GM23338 (cell line): Measurements from ENCODE around the gene DIAPH3.

Experiments
- CREB1 ChIP-seq: fragments of 250-450 bp; sonication (Bioruptor Pico); IDR thresholded peaks from 2 replicates; pipeline ENCODE4 v1.5.0; 2020; ENCODE audit warnings: low read depth, mild to moderate bottlenecking, moderate library complexity
- EZH2 ChIP-seq: fragments of 200-600 bp; sonication (generic); IDR thresholded peaks from one replicate; pipeline ENCODE4 v1.8.0; 2017; ENCODE audit warnings: antibody characterized with exemption, mild to moderate bottlenecking, low read depth; ENCODE audit not compliant: unreplicated experiment
- EZH2phosphoT487 ChIP-seq: fragments of 200-600 bp; sonication (generic); IDR thresholded peaks from one replicate; pipeline ENCODE4 v1.8.1; 2018; ENCODE audit warnings: antibody characterized with exemption; ENCODE audit not compliant: unreplicated experiment
- NANOG ChIP-seq: IDR thresholded peaks from 2 replicates; pipeline ENCODE4 v1.6.1; 2016; ENCODE audit warnings: antibody characterized with exemption, borderline replicate concordance
- POLR2AphosphoS5 ChIP-seq: IDR thresholded peaks from 2 replicates; pipeline ENCODE4 v1.6.1; 2016; ENCODE audit warnings: antibody characterized with exemption, low read depth
- STAT1 ChIP-seq: IDR thresholded peaks from one replicate; pipeline ENCODE4 v1.6.1; 2016; ENCODE audit warnings: antibody characterized with exemption; ENCODE audit not compliant: unreplicated experiment
- TF ChIP-seq, protein P1 (sequence below), 2 experiments: fragments of 200-600 bp in 1 of 2; sonication (generic) in 1 of 2; conservative IDR thresholded peaks; 2 replicates each; pipeline versions ENCODE4 v1.5.1 to v1.6.1; 2016 to 2017; ENCODE audit warnings: antibody characterized with exemption in 2 of 2, low read depth in 2 of 2, mild to moderate bottlenecking in 2 of 2, moderate library complexity in 1 of 2
- TF ChIP-seq, protein P2 (sequence below): IDR thresholded peaks from one replicate; pipeline ENCODE4 v1.6.1; 2018; ENCODE audit warnings: antibody characterized with exemption; ENCODE audit not compliant: unreplicated experiment

DNA sequence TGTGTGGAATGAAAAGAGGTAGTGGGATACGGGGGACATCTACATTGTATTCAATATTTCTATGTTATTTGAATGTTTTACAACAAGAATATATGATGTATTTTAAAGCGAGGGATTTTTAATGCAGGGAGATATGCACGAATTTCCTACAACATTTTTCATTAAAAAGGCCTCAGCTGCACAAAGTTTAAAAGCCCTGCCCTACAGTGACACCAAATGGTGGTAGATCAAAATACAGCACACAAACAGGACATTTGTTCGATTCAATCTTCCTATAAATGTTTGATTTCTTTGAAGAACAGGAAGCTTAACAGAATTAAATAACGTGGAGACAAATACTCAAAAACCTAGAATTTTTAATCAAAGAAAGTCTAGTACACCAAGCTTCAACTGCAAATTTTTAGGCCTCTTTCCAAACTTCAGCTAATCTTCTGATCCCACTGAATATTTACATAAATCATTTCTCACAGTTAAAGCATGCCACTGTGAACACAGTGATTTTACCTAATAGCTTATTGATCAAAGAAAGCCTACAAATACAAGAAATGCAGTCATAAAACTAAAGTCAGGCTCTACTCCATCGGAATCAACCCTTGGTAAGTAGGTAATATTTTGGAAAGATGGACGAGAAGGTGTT lies 257.2 kb downstream of the DIAPH3 start:
- TF ChIP-seq EZH2 (no peak), NANOG (no peak), STAT1 (no peak), POLR2AphosphoS5 (no peak), EZH2phosphoT487 (no peak), CREB1 (CRISPR knock-in tag) (no peak)
- TF ChIP-seq, protein P1, sequence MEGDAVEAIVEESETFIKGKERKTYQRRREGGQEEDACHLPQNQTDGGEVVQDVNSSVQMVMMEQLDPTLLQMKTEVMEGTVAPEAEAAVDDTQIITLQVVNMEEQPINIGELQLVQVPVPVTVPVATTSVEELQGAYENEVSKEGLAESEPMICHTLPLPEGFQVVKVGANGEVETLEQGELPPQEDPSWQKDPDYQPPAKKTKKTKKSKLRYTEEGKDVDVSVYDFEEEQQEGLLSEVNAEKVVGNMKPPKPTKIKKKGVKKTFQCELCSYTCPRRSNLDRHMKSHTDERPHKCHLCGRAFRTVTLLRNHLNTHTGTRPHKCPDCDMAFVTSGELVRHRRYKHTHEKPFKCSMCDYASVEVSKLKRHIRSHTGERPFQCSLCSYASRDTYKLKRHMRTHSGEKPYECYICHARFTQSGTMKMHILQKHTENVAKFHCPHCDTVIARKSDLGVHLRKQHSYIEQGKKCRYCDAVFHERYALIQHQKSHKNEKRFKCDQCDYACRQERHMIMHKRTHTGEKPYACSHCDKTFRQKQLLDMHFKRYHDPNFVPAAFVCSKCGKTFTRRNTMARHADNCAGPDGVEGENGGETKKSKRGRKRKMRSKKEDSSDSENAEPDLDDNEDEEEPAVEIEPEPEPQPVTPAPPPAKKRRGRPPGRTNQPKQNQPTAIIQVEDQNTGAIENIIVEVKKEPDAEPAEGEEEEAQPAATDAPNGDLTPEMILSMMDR (conservative IDR thresholded peaks at IDR 0.05; ENCODE audit: low read depth in 2 of 2) = peak; percentile 68 to 74
- TF ChIP-seq, protein P2, sequence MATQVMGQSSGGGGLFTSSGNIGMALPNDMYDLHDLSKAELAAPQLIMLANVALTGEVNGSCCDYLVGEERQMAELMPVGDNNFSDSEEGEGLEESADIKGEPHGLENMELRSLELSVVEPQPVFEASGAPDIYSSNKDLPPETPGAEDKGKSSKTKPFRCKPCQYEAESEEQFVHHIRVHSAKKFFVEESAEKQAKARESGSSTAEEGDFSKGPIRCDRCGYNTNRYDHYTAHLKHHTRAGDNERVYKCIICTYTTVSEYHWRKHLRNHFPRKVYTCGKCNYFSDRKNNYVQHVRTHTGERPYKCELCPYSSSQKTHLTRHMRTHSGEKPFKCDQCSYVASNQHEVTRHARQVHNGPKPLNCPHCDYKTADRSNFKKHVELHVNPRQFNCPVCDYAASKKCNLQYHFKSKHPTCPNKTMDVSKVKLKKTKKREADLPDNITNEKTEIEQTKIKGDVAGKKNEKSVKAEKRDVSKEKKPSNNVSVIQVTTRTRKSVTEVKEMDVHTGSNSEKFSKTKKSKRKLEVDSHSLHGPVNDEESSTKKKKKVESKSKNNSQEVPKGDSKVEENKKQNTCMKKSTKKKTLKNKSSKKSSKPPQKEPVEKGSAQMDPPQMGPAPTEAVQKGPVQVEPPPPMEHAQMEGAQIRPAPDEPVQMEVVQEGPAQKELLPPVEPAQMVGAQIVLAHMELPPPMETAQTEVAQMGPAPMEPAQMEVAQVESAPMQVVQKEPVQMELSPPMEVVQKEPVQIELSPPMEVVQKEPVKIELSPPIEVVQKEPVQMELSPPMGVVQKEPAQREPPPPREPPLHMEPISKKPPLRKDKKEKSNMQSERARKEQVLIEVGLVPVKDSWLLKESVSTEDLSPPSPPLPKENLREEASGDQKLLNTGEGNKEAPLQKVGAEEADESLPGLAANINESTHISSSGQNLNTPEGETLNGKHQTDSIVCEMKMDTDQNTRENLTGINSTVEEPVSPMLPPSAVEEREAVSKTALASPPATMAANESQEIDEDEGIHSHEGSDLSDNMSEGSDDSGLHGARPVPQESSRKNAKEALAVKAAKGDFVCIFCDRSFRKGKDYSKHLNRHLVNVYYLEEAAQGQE = no peak
